ENCODE measurements around the gene TRERF1.
A peak's percentile ranks its signal among the peaks of the same experiment; 100 is the strongest.
"Not testable (repeated sequence)": the region's sequence is repeated elsewhere in the genome, so short reads cannot be mapped to it uniquely, and the experiment has no call there.

The TRERF1 gene

DNA sequence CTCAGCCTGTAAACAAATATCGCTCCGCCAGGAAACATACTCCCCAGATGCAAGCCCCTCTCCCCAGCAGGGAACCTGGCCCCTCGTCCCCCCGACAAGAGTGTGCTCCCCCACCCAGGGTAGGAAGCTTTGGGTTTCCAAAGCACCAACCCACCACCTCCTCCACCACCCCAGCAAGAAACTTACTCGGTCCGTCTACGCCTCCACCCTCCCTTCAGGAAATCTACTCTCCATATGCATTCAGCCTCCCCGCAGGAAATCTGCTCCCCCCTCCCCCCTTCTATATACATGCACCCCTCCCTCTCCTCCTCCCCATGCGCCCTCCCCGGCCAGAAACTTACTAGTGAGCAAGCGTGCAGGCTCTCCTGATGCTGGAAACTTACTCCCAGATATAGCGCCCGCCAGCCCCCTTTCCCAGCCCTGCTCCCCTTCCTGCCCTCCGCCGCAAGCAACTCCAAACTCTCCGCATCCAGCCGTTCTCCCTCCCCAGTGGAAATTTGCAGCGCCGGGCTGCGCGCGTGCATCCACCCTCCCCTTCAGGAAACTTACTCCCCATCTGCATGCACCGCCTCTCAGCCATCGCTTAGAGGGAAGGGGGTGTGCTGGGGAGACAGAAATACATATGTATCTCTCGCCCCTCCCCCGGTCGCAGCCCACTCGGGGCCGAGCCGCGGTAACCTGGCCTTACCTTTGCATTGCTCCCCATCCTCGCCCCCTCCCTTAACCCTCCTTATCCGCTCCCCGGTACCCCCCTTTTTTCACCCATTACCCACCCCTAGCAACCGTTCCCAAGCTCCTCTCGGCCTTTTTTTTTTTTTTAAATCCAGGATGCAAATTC lies at the start of gene TRERF1:
Gene TRERF1, minus strand, starts transcription at position 594 of the 838 bp plus-strand sequence. CDS start 182,336 bp downstream, outside the sequence.
- peak in 19 of 51 donors; percentile 8 to 56 (median 32) for DNase-seq

GRCh38 chr6:42498473-42499128 lies 46.9 kb upstream of the TRERF1 start:
- DNase-seq, result no peak

DNA sequence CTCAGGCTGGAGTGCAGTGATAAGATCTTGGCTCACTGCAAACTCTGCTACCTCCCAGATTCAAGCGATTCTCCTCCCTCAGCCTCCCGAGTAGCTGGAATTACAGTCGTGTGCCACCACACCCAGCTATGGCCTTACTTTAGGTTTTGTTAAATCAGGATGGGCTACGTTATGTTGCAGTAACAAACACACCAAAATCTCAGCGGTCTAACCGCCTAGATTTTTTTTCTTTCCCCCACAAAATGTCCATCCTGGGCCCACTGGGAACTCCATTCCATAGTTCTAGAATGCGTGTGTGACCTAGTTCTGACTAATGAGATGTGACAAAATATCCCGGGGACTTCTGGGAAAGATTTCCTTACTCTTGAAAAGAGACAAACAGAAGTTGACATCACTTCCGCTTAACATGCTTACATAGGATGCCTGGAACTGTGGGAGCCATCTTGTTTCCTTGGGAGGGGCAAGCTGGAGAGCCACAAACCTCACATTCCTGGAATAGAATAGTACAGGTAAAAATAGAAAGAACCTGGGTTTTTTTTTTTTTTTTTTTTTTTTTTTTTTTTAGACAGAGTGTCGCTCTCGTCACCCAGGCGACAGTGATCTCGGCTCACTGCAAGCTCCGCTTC lies 42.3 kb upstream of the TRERF1 start:
- no peak for DNase-seq

GRCh38 chr6:42488129-42488528 lies 36.4 kb upstream of the TRERF1 start:
- DNase-seq, result no peak

GRCh38 chr6:42484261-42484660 lies 32.5 kb upstream of the TRERF1 start:
- DNase-seq, result no peak

GRCh38 chr6:42482174-42482573 lies 30.4 kb upstream of the TRERF1 start:
- no peak for DNase-seq

DNA sequence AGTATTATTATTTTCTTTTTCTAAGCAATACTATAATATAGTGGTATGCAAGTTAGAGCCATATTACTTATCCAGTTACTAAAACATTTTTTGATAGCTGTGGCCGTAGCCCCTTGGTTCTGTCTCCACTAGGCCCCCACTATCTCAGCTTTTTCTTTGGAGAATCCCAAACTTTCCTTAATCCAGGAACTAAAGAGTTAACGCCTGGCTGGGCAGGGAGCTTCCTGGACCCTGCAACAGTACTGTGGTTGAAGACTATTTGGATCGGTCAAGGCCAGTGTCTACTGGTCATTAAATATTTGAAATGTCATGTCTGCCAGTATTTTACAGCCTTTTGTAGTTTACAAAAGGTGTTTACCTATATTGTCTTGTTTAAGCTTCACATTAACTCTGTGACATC lies 20.0 kb upstream of the TRERF1 start:
- no peak for DNase-seq

- no peak for DNase-seq
Measured at GRCh38 chr6:42471142-42471541, 19.4 kb upstream of the TRERF1 start.

DNA sequence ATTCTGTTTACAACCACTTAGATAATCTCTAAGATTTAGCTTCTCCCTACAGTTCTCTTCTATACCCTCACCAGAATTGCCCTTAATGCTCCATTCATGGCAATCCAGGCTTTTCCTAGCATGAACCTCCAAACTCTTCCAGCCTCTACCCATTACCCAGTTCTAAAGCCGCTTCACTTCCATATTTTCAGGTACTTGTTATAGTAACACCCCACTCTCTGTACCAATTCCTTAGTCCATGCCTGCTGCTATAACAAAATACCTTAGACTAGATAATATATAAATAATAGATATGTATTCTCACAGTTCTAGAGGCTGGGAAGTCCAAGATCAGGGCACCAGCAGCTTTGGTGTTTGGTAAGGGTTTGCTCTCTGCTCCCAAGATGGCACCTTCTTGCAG lies 16.5 kb upstream of the TRERF1 start:
- DNase-seq, result no peak

DNA sequence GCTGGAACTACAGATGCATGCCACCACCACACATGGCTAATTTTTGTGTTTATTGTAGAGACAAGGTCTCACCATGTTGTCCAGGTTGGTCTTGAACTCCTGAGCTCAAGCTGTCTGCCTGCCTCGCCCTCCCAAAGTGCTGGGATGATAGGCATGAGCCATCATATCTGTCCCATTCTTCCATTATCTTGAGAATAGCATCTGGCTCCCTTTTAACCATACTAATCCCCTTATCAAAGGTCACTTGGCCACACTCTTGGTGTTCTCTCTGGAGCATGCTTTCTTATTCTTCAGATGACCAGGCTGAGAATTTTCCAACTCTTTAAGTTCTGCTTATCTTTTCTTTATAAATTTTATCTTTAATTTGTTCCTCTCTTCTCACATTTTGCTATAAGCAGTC lies 15.9 kb upstream of the TRERF1 start:
- no peak for DNase-seq

GRCh38 chr6:42466470-42466869 lies 14.7 kb upstream of the TRERF1 start:
- not testable (repeated sequence) for DNase-seq

DNA sequence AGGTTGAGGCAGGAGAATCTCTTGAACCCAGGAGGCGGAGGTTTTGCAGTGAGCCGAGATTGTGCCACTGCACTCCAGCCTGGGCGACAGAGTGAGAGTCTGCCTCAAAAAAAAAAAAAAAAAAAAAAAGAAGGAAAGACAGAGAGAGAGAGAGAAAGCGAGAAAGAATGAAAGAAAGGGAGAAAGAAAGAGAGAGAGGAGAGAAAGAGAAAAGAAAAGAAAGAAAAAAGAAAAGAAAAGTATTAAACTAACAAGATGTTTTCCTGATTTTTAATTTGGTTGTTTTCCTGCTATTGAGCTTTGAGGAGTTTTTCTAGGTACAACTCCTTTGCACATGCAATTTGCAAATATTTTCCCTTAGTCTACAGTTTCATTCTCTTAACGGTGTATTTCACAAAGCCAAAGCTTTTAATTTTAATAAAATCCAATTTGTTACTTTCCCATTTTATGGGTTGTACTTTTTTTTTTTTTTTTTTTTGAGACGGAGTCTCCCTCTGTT lies 10.8 kb upstream of the TRERF1 start:
- DNase-seq, result no peak

GRCh38 chr6:42460883-42461282 lies 9.2 kb upstream of the TRERF1 start:
- no peak for DNase-seq

DNA sequence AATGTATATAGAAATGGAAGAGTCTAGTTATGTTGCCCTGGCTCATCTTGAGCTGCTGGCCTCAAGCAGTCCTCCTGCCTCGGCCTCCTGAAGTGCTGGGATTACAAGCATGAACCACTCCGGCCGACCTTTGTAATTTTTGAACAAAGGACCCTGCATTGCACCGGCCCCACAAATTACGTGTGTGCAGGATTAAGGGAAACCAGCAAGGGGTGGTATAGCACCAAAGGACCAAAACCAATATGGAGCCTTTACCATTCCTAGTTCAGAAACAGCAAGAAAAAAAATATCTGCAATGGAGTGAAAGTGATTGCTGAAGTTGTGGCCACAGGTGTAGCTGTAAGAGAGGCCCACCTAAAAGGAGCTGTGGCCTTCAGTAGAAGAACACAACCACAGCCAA lies 8.2 kb upstream of the TRERF1 start:
- no peak for DNase-seq

GRCh38 chr6:42454428-42454791 lies 2.7 kb upstream of the TRERF1 start:
- no peak for DNase-seq

GRCh38 chr6:42453654-42454427 lies 2.1 kb upstream of the TRERF1 start:
- DNase-seq, result peak in 9 of 51 donors; percentile 3 to 68 (median 20)

GRCh38 chr6:42453031-42453653 lies 1.4 kb upstream of the TRERF1 start:
- DNase-seq, result peak in 44 of 51 donors; percentile 24 to 83 (median 68)

DNA sequence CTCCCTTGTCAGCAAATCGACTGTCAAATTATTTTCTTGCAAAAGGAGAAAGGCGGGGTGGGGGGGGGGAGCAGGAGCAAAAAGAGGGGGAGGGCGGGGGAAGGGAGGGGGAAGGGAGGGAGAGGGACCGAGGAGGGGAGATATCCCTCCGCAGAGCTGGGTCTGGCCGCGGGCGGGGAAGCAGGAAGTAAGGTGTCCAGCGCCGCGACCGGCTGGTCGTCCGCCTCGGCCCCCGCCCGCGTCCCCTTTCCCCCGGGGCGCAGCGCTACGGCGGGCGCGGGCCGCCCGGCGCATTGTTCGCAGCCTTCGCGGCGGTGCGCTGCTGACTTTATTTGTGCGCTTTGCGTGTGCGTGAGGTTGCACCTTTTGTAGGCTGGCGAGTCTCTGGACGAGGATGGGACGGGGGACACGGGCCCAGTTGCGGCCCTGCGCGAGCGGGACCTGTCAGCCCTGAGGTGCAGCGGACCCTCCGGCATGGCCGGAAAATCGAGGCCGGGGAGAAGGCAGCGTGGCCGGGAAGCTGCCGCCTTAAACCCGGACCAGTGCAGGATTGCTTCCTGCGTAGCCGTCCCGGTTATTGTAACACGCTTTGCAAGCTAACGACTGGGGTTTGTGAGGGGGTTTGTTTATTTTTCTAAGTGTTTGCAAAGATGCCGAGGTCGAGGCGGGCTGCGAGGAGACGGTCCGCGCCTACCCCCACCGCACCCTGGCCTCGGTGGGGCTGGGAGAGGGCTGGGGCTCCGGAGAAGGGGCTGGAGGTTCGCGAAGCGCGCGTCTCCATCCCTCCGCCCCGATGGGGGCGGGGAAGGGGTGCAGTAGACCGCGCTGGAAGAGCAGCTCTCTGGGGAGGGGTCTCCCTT lies 675 bp upstream of the TRERF1 start:
- DNase-seq, result peak in 33 of 51 donors; percentile 17 to 79 (median 50)

DNA sequence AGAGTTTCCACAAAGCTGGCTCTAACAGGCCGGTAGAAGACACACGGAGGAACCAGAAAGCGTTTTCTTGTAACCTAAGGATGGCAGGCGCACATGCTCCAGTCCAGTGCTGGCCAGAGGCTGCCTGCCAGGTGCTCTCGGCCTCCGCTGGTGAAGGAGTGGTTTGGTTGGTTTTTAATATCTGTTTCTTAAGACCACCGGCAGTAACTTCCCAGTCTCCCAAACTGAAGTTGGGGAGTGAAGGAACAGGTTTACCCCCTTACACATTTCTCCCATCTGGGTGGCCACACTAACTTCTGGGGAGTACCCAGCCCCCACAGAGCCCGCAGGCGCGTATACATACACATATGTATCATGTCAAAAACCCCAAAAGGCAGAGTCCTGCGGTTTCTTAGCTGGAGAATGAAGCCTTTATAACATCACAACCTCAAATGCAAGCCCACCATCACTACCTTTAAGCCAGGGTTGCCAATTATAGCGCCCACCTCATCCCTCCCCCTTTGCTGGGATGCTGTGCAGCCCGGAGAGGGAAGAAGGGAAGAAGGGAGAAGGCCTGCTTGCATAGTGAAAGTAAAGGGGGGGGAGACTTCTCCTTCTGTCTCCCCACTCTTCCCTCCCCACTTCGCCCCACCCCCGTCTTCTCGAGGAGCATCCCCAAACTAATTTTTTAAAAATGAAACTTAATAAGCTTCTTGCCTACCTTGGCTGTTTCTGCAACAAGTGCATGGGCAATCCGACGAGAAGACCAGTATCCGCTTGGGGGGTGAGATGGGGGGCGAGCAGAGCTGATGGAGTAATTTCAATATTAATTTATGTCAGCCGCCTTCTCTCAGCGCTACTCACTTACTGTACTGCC lies 1.0 kb downstream of the TRERF1 start:
- DNase-seq, result peak in 5 of 51 donors; percentile 4 to 57 (median 28)

All from hypothalamus (tissue), 51 donors.